Measurements from ENCODE around the gene LHPP. TPM values are rescaled to one million over a fixed set of nuclear protein-coding genes. Genes with fewer than 3 reads are reported as not detected.

LHPP gene
- total RNA-seq, 1 experiment from 2014 or later = 24.7 TPM

DNA sequence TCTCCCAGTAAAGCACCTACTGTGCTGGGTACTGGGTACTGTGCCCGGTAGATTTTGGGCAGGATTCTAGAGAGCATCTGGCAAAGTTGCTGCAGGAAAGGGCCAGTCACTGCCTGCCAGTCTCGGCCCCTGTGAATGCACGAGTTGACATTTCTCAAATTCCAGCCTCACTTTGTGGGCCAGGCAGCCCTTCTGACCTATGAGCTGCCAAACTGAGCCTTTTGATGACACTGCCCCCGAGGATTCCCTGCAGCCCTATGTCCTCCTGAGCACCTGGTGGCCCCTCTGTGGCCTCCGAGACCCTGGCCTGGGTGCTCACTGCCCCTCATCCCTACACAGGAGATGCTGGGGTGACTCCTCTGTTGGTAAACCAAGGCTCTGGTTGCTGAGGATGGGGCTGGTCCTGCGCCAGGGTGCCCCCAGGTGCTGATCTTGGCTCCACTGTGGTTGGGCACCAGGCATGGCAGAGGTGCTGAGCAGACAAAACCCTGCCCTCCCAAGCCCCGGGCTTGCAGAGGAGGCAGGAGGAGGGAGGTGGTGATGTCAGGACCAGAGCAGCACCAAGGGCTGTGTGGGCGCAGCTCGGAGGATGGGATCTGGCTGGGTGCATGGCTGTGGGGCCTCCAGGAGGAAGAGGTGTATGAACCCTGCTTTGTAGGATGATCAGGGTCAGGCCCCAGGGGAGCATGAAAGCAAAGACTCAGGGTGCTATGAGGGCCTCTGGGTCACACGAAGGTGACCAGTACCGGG is 16.2 kb downstream of the LHPP start:
- DNase-seq = no peak
- Histone ChIP-seq H3K9me3 (ENCODE audit: insufficient read depth, low read depth) (no peaks in the 10 kb centered on the region), H3K36me3 (ENCODE audit: low read depth) (no peaks in the 10 kb centered on the region), H3K27ac (no peak overlapping the region), H3F3A (ENCODE audit: insufficient read depth, low read depth) (no peaks in the 10 kb centered on the region), H3K79me2 (ENCODE audit: low read depth) (no peaks in the 10 kb centered on the region), H2AFZ (no peak overlapping the region), H3K4me1 (replicated peaks; ENCODE audit: insufficient read depth) (no peaks in the 10 kb centered on the region), H3K4me3 (no peak overlapping the region), H3K27me3 (ENCODE audit: insufficient read depth, low read depth) (no peaks in the 10 kb centered on the region), H3K9me2 (ENCODE audit: insufficient read depth) (no peaks in the 10 kb centered on the region), H4K20me1 (ENCODE audit: insufficient read depth) (no peaks in the 10 kb centered on the region), H3K4me2 (no peak overlapping the region)
- no peak for TF ChIP-seq EZH2 (IDR thresholded peaks at IDR 0.05; ENCODE audit: low read depth)
- TF ChIP-seq CTCF (conservative IDR thresholded peaks at IDR 0.05) = no peak
- no TSS peak for BruUV-seq (replicated peaks)
- CTCF ChIA-PET = no interaction called here
- intact Hi-C loops (cut with micrococcal nuclease; ENCODE audit: unreplicated experiment) = no loop called here
- POLR2A ChIA-PET (ENCODE audit: unreplicated experiment) = no interaction called here

DNA sequence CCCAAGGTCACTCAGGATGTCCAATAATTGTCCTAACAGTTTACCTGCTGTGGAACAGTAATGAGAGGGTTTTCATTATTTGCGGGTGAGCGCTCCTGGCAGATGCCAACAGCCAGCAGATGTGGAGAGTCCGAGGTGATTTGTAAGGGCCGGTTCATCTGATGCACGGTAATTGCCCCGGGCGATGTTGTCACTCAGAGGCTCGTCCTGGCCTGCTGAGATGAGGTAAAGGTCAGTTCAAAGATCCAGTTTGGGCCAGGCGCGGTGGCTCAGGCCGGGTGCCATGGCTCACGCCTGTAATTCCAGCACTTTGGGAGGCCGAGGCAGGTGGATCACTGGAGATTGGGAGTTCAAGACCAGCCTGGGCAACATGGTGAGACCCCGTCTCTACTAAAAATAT is 16.9 kb downstream of the LHPP start:
- TF ChIP-seq CTCF (conservative IDR thresholded peaks at IDR 0.05) (no peak), EZH2 (IDR thresholded peaks at IDR 0.05; ENCODE audit: low read depth) (no peak)
- no peaks in the 10 kb centered on the region for H3K4me1 ChIP-seq (replicated peaks; ENCODE audit: insufficient read depth)
- no peaks in the 10 kb centered on the region for H3F3A ChIP-seq (ENCODE audit: insufficient read depth, low read depth)
- intact Hi-C loops (cut with micrococcal nuclease; ENCODE audit: unreplicated experiment) = no loop called here
- no peak overlapping the region for H2AFZ ChIP-seq
- no TSS peak for BruUV-seq (replicated peaks)
- H3K36me3 ChIP-seq (ENCODE audit: low read depth) = no peaks in the 10 kb centered on the region
- H3K4me3 ChIP-seq = no peak overlapping the region
- H3K9me2 ChIP-seq (ENCODE audit: insufficient read depth) = no peaks in the 10 kb centered on the region
- no peak overlapping the region for H3K4me2 ChIP-seq
- no peak for DNase-seq
- no peak overlapping the region for H3K27ac ChIP-seq
- no peaks in the 10 kb centered on the region for H3K27me3 ChIP-seq (ENCODE audit: insufficient read depth, low read depth)
- ChIA-PET CTCF (no interaction called here), POLR2A (ENCODE audit: unreplicated experiment) (no interaction called here)
- no peaks in the 10 kb centered on the region for H3K79me2 ChIP-seq (ENCODE audit: low read depth)
- no peaks in the 10 kb centered on the region for H4K20me1 ChIP-seq (ENCODE audit: insufficient read depth)
- H3K9me3 ChIP-seq (ENCODE audit: insufficient read depth, low read depth) = no peaks in the 10 kb centered on the region

DNA sequence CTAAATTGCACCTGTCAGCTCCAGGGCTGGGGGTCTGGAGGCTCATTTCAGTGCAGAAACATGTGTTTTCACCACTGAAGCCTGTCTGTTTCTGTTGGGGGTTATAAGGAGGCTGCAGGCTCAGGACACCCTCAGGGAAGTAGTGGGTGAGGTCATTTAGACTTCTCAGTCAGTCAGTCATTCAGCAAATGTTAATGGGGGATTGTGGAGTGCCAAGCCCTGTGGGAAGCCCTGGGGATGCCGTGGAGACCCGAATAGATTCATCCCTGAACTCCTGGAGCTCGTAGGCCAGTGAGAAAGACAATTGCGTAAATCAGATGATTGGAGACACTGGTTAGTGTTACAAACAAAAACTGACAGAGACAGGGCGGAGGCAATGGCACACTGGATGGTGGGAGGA is 19.2 kb downstream of the LHPP start:
- Histone ChIP-seq H3K79me2 (ENCODE audit: low read depth) (no peaks in the 10 kb centered on the region), H3K9me3 (ENCODE audit: insufficient read depth, low read depth) (no peaks in the 10 kb centered on the region), H3K4me3 (no peak overlapping the region), H3F3A (ENCODE audit: insufficient read depth, low read depth) (no peaks in the 10 kb centered on the region), H3K4me1 (replicated peaks; ENCODE audit: insufficient read depth) (no peaks in the 10 kb centered on the region), H4K20me1 (ENCODE audit: insufficient read depth) (no peaks in the 10 kb centered on the region), H3K27ac (no peak overlapping the region), H2AFZ (no peak overlapping the region), H3K4me2 (no peak overlapping the region), H3K9me2 (ENCODE audit: insufficient read depth) (no peaks in the 10 kb centered on the region), H3K36me3 (ENCODE audit: low read depth) (no peaks in the 10 kb centered on the region), H3K27me3 (ENCODE audit: insufficient read depth, low read depth) (no peaks in the 10 kb centered on the region)
- no TSS peak for BruUV-seq (replicated peaks)
- DNase-seq = no peak
- POLR2A ChIA-PET (ENCODE audit: unreplicated experiment) = no interaction called here
- CTCF ChIA-PET = no interaction called here
- intact Hi-C loops (cut with micrococcal nuclease; ENCODE audit: unreplicated experiment) = no loop called here
- TF ChIP-seq EZH2 (IDR thresholded peaks at IDR 0.05; ENCODE audit: low read depth) (no peak), CTCF (conservative IDR thresholded peaks at IDR 0.05) (no peak)
